NCI-H1417 (cell line): ENCODE results near the gene POR.
A peak's percentile ranks its signal among the peaks of the same experiment; 100 is the strongest.

Experiments
- DNase-seq, 3 experiments: peaks; one replicate each; lab custom pipeline; 2025; lab: John Stamatoyannopoulos, UW

Gene POR

DNA sequence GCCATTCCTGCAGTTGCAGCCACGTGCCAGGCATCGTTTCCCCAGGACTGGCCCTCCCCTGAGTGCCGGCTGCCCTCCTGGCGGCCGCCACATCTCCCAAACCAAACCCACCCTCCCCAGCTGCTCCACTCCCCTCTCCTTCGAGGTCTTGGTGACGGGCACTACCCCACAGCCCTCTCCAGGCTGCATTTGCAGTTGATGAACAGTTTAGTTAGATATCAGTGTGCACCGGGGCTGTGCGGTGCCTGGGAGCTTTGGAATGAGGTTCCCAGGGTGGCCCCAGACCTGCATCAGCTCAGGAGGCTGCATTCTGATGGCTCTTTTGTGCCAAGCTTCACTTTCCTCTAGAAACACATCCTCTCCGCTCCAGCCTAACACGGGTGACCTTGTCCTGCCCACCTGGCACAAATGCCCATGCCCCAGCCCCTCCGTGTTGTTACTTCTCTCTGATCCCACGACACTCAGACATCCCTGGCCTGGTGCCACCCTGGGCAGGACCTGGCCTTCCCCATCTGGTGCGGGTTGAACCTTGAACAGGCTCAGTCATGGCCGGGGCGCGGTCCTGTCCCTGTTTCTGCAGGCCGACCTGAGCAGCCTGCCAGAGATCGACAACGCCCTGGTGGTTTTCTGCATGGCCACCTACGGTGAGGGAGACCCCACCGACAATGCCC is 64.9 kb downstream of the POR start:
- DNase-seq = no peak

DNA sequence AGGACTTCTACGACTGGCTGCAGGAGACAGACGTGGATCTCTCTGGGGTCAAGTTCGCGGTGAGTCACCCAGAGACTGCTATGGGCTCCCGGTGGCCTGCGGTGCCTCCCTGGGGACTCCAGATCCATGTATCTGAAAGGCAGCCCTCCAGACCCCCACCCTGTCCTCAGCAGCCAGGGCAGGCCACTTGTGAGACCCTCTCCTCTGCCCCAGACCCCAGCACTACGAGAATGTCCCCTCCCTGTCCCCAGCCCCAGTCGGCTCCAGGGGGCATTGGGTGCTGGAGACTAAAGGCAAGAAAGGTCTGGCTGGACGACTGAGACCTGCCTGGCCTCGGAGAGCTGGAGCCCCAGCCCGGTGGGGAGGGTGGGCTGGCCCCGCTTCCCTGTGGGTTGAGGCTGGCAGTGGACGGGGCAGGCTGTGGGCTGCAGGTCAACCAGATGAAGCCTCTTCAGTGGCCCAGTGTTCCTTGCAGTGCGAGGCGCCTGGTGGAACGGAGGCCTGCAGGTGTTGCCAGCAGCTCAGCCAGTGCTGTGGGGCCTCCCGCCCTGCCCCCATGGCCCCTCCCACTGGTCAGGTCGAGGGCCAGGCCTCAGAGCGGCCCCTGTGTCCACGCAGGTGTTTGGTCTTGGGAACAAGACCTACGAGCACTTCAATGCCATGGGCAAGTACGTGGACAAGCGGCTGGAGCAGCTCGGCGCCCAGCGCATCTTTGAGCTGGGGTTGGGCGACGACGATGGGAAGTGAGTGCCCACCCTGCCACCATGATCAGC is 65.7 kb downstream of the POR start:
- DNase-seq = no peak

DNA sequence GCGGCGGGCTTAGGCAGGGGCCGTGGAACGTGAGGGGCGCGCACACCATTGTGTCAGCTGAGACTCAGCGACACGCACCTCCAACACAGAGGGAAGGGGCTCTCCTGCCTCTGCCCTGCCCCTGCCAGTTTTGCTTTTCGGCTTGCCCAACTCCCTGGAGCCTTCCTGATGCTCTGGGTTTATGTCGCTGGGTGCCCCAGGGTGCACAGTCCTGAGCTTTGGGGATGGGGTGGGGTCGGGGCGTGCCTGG is 66.2 kb downstream of the POR start:
- no peak for DNase-seq

DNA sequence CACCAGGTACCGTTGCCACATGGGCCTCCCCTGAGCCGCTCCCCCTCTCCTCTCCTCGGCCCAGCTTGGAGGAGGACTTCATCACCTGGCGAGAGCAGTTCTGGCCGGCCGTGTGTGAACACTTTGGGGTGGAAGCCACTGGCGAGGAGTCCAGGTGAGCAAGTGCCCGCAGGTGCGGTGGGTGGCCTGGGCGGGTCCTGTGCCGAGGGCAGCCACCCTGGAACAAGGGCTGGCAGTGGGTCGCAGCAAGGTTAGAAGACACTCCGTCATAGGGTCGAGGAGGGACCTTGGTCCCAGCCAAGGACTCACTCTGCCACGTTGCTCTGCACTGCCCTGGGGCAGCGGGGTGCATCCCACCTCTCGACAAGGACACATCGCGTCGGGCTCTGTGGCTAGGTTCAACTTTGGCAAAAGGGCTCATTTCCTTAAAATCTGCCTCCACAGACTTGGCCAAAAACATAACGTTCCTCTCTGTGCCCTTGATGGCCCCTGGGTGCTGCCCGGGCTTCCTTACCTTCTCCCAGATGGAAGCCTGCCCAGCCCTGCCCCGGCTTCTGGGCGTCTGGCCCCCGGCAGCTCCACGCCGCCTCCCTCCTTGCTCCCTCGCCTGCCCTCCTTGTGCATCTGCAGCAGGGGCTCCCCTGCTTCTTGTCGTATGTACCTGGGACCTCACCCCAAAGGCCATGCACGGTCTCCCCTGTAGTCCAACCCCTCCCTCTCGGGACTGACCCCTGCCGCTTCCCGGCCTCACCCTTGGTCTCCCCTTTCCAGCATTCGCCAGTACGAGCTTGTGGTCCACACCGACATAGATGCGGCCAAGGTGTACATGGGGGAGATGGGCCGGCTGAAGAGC is 66.7 kb downstream of the POR start:
- no peak for DNase-seq

DNA sequence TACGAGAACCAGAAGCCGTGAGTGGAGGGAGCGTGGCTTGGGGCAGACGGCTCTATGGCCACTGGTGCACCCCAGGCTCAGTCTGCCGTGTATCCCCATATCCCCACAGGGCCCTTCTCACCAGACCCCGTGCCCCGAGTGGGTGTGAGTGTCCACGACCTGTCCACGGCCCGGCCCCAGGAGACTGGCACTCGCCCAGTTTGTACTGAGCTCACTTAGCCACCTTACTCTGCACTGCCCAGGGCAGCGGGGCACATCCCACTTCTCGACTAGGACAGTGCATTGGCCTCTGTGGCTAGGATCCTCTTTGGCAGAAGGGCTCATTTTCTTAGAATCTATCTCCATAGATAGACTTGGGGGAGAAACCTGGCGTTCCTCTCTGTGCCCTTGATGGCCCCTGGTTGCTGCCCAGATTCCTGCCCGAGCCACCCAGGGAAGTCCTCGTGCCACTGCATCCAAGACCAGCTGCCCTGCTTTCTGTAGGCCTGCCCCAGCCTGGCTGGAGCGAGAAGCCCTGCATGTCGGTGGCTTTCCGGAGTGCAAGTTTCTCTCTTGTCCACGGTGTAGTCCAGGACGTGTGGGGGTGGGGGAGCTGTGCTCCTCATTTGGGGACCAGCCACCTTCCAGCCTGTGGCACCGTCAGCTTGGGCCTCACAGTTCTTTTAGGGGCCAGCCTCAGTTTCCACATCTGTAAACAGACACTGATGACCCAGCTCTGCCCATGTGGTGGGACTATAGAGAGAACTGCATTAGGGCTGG is 67.5 kb downstream of the POR start:
- DNase-seq = no peak

DNA sequence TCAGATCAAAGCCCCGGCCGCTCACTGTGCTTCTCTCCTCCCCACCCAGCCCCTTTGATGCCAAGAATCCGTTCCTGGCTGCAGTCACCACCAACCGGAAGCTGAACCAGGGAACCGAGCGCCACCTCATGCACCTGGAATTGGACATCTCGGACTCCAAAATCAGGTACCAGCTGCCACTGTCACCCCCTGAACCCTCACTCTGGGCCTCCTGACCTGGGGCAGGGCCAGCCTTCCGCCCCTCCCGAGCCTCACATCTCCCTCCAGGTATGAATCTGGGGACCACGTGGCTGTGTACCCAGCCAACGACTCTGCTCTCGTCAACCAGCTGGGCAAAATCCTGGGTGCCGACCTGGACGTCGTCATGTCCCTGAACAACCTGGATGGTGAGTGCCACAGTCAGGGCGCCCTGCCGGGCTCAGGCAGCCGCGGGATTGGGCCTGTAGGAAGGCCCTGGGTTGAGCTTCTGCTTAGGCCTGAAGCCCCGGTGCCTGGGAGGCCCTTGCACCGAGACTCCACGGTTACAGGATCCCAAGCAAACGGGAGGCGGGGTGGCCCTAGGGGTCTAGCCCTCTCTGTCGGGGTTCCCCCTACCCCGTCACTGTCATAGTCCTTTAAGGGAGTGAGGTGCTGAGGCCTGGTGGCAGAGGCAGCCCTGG is 68.6 kb downstream of the POR start:
- DNase-seq = no peak

DNA sequence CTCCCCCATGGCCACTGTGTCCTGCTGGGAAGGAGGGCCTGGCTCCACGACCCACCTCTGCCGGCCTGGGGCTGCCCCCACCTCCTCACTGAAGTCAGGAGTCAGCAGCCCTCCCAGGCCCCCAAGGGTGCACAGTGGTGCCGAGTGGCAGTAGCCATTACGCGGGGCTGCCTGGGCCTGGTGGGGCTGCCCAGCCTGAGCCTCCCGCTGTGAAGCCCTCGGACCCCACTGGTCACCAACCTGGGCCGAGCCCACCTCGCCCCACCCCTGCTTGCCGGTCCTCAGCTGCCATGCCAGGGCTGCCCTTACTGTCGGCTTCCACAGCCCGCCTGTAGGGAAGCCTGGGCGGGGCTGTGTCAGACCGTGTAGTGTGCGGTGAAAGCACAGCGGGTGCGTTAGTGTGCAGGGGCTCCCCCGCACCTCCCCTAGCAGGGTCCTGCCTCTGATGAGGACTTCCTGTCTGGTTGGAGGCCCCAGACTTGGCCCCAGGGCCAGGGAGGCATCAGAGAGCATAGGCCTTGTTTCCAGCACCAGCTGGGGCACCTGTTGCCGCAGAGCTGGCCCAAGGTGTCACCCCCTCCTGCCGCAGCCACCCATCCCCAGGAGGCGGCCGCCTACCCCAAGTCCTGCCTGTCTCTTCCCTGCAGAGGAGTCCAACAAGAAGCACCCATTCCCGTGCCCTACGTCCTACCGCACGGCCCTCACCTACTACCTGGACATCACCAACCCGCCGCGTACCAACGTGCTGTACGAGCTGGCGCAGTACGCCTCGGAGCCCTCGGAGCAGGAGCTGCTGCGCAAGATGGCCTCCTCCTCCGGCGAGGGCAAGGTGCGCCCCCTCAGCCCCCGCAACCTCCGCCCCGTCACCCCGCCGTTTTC is 69.4 kb downstream of the POR start:
- no peak for DNase-seq

DNA sequence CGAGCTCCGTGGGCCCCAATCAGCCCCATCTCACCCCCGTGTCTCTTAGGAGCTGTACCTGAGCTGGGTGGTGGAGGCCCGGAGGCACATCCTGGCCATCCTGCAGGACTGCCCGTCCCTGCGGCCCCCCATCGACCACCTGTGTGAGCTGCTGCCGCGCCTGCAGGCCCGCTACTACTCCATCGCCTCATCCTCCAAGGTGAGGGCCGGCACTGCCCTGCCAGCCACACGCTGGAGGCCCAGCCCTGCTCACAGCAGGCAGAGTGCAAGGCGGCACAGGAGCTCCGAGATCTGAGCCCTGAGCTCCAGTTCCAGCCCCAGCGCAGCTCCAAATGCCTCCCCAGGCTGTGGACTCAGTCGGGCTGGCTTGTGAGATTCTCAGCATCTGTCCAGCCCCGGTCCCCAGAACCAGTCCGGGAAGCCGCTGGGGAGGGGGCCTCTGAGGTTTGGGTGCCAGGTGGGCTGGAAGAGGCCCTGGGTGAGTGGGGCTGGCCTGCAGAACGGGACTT is 70.1 kb downstream of the POR start:
- DNase-seq = no peak

DNA sequence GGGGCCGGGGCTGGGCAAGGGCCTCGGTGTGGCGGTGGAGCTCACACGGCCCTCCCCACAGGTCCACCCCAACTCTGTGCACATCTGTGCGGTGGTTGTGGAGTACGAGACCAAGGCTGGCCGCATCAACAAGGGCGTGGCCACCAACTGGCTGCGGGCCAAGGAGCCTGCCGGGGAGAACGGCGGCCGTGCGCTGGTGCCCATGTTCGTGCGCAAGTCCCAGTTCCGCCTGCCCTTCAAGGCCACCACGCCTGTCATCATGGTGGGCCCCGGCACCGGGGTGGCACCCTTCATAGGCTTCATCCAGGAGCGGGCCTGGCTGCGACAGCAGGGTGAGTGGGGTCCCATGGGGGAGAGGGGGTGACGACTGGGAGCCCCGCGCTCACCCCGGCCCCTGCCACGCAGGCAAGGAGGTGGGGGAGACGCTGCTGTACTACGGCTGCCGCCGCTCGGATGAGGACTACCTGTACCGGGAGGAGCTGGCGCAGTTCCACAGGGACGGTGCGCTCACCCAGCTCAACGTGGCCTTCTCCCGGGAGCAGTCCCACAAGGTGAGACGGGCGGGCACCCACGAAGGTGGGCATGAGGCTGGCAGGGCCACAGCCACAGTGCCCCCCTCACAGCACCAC is 70.7 kb downstream of the POR start:
- DNase-seq = peak in 1 of 3 experiments; percentile 7

DNA sequence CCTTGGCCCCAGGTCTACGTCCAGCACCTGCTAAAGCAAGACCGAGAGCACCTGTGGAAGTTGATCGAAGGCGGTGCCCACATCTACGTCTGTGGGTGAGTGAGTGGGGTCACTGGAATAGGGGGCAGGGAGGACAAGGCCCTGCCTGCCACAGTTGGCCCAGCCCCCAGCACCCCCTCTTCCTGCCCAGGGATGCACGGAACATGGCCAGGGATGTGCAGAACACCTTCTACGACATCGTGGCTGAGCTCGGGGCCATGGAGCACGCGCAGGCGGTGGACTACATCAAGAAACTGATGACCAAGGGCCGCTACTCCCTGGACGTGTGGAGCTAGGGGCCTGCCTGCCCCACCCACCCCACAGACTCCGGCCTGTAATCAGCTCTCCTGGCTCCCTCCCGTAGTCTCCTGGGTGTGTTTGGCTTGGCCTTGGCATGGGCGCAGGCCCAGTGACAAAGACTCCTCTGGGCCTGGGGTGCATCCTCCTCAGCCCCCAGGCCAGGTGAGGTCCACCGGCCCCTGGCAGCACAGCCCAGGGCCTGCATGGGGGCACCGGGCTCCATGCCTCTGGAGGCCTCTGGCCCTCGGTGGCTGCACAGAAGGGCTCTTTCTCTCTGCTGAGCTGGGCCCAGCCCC is 71.3 kb downstream of the POR start:
- DNase-seq = no peak

DNA sequence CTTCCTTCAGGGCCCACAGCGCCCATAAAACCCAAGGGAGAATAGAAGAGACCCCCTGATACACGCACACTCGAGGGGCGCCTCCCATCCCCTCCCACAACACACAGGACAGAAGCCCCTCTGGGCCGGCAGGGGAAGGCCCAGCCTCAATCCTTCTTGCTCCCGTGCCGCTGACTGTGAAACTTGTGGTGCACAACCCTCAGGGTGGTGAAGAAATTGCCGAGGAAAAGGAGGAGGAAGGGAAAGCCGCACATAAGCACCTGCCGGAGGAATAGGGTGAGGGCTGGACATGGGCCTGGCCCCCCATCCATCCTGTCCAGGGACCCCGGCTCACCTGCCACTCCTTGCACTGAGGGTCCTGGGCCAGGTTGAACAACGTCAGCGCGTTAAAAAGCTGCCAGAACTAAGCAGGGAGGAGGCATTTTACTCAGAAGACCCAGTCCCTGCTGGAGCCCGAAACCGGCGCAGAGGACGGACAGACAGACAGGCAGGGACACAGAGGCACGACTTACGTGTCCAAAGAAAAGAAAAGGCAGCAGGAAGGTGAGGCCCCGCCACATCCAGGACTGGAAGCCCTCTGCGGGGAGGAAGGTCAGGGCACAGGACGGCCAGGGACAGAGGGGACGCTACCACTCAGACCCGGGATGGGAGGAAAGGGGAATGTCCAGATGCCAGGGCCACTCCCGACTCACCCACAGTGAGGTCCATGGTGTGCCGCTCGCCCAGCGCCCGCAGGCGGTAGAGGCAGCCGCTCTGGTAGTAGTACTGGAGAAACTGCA is 72.3 kb downstream of the POR start:
- DNase-seq = no peak

DNA sequence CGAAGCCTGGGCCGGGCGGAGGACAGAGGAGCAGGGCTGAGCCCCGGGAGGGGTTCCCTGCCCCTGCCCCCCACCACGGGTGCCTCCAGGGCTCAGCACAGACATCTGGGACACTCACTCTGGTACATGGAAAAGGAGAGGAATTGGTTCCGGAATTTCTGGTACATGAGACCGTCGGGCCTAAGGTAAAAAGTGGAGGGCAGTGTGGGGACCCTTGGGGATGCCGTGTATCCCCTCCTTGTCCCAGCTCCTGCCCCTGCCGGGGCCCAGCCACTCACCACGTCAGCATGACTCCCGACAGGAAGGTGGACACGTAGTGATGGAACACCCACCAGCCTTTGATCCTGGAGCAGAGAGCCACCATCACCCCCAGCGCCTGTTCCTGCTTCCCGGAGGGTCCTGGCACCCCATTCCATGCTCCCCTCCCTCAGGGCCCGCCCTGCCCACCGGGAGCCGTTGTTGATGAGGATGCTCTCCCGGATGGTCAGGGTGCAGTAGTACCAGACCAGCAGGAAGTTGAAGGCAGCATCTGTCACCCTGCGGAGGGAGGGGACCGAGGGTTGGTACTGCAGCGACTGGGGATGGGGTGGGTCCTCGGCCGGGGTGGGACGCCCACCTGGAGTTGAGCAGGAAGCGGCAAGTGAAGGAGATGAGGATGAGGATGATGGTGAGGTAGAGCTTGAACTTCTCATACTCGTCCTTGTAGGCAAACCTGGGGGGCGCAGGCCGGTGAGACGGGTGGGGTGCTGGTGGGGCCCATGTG is 73.0 kb downstream of the POR start:
- no peak for DNase-seq

DNA sequence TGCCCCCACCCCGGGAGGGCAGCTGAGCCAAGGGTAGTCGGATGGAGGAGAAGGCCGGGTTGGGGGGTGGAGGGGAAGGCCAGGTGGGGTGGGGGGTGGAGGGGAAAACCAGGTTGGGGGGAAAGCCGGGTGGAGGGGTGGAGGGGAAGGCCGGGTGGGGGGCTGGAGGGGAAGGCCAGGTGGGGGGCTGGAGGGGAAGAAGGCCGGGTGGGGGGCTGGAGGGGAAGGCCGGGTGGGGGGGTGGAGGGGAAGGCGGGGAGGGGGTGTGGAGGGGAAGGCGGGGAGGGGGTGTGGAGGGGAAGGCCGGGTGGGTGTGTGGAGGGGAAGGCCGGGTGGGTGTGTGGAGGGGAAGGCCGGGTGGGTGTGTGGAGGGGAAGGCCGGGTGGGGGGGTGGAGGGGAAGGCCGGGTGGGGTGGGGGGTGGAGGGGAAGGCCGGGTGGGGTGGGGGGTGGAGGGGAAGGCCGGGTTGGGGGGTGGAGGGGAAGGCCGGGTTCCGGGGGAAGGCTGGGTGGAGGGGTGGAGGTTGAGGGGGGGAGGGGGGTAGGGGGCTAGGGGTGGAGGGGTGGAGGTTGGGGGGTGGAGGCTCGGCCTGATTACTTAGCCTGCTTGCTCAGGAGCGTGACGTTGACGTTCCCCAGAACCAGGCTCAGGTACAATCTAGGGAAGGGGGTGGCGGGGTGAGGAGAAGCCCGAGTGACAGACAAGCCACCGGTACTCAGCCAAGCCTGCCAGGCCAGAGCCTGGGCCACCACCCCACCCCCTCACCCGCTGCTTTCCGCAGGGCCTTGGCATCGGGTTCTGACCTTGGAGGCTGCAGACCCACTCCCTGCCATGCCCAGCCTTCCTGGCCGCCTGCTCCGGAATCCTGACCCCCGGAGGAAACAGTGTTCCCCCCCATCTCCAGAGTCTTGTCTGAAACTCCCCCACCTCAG is 73.9 kb downstream of the POR start:
- DNase-seq = no peak

DNA sequence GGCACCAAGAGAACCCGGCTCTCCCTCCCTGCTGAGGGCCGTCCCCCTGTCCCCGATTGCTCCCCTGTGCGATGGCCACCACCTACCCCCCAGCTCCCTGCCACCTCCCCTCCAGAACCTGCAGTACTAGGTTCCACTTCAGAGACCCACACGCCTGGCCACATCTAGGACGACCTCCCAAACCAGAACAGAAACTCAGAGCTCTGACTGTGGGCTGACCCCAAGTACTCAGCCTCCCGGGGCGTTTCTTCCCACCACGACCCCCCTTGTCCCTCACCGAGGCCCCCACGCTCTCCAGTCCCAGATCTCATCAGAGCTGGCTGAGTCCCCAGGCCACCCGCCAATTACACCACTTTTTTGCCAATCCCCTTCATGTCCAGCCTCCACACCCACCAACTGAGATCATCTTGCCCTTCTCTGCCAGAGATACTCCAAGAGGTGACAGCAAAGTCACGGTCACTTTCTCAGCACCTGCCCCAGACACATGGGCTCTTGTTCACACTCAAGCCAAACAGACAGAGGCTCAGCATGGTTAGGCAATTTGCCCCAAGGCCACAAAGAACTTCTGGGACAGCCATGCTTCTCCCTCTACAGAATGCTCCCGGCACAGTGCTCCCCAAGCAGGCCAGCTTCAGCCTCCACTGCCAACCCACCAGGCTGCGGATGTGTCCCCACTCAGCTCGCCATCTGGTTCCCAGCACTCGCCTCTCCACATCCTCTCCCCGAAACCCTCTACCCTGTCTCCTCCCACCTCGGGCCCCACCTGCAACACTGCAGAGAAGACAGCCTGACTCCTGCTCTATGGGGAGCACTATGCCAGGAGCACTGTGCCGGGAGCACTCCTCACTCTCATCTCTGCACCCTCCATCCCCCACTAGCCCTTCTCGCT is 74.8 kb downstream of the POR start:
- DNase-seq = no peak

DNA sequence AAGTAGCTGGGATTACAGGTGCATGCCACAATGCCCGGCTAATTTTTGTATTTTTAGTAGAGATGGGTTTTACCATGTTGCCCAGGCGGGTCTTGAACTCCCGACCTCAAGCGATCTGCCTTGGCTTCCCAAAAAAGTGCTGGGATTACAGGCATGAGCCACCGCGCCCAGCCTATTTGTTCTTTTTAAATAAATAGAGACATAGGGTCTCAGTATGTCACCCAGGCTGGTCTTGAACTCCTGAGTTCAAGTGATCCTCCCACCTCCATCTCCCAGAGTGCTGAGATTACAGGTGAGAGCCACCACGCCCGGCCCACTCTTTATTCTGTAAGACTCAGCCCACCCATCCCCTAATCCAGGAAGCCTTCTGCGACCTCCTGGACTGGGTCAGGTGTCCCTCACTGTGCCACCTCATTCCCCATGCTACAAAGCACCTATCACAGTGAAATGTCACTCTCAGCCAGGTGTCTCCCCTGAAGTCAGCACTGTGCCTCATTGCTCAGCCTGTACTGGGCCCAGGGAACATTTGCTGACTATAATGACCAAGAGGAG is 76.7 kb downstream of the POR start:
- DNase-seq = no peak
